NT2/D1 (cell line): Measurements from ENCODE around the gene ABI3BP.

Source experiments
- DNase-seq: peaks from one replicate; pipeline ENCODE4 v3.0.0-alpha.2; 2011; ENCODE audit warnings: low read depth, low spot score
- H3K27me3 ChIP-seq: 2 replicates; pipeline ENCODE4 v1.6.0; 2011; ENCODE audit warnings: mild to moderate bottlenecking; ENCODE audit not compliant: insufficient read length, insufficient read depth
- H3K36me3 ChIP-seq: 2 replicates; pipeline ENCODE4 v1.6.1; 2011; ENCODE audit warnings: mild to moderate bottlenecking, low read length, mixed read lengths; ENCODE audit not compliant: insufficient read depth, insufficient read length
- H3K4me1 ChIP-seq: 2 replicates; pipeline ENCODE4 v1.5.1; 2011; ENCODE audit not compliant: insufficient read depth, insufficient read length
- H3K4me3 ChIP-seq: 2 replicates; pipeline ENCODE4 v1.5.1; 2011; ENCODE audit warnings: low read depth; ENCODE audit not compliant: insufficient read length
- H3K9ac ChIP-seq: 2 replicates; pipeline ENCODE4 v1.6.0; 2011; ENCODE audit warnings: low read depth; ENCODE audit not compliant: insufficient read length
- H3K9me3 ChIP-seq: 2 replicates; pipeline ENCODE4 v1.5.1; 2011; ENCODE audit warnings: mild to moderate bottlenecking, low read length; ENCODE audit not compliant: insufficient read depth
- SUZ12 ChIP-seq: IDR thresholded peaks from 2 replicates; pipeline ENCODE4 v1.6.1; 2011; ENCODE audit not compliant: insufficient read length, insufficient read depth; ENCODE audit errors: extremely low read depth
- YY1 ChIP-seq: IDR thresholded peaks from 2 replicates; pipeline ENCODE4 v1.6.1; 2011; ENCODE audit not compliant: insufficient read length, insufficient read depth
- ZNF274 ChIP-seq: IDR thresholded peaks from 2 replicates; pipeline ENCODE4 v1.6.1; 2011; ENCODE audit warnings: mild to moderate bottlenecking, low read depth, low read length

Gene ABI3BP

GRCh38 chr3:100831629-100832028 is 161.6 kb downstream of the ABI3BP start:
- no peaks in the 10 kb centered on the region for H3K27me3 ChIP-seq
- no peaks in the 10 kb centered on the region for H3K4me1 ChIP-seq
- no peaks in the 10 kb centered on the region for H3K36me3 ChIP-seq
- H3K9ac ChIP-seq, result no peak overlapping the region
- no peaks in the 10 kb centered on the region for H3K9me3 ChIP-seq
- TF ChIP-seq SUZ12, result no peak
- TF ChIP-seq YY1, result no peak
- no peak for TF ChIP-seq ZNF274
- no peak overlapping the region for H3K4me3 ChIP-seq
- DNase-seq, result no peak

GRCh38 chr3:100830931-100831330 is 162.3 kb downstream of the ABI3BP start:
- Histone ChIP-seq H3K27me3 (no peaks in the 10 kb centered on the region), H3K9me3 (no peaks in the 10 kb centered on the region), H3K4me1 (no peaks in the 10 kb centered on the region), H3K9ac (no peak overlapping the region), H3K36me3 (no peaks in the 10 kb centered on the region), H3K4me3 (no peak overlapping the region)
- DNase-seq, result no peak
- TF ChIP-seq ZNF274 (no peak), SUZ12 (no peak), YY1 (no peak)

- Histone ChIP-seq H3K4me1 (no peaks in the 10 kb centered on the region), H3K9me3 (no peaks in the 10 kb centered on the region), H3K9ac (no peak overlapping the region), H3K36me3 (no peaks in the 10 kb centered on the region), H3K4me3 (no peak overlapping the region), H3K27me3 (no peaks in the 10 kb centered on the region)
- no peak for DNase-seq
- TF ChIP-seq SUZ12 (no peak), ZNF274 (no peak), YY1 (no peak)
These were observed 167.6 kb downstream of the ABI3BP start for GRCh38 chr3:100825574-100825973.

GRCh38 chr3:100815583-100815982 is 177.6 kb downstream of the ABI3BP start:
- Histone ChIP-seq H3K9ac (no peak overlapping the region), H3K4me1 (no peaks in the 10 kb centered on the region), H3K9me3 (no peaks in the 10 kb centered on the region), H3K36me3 (no peaks in the 10 kb centered on the region), H3K27me3 (no peaks in the 10 kb centered on the region), H3K4me3 (no peak overlapping the region)
- DNase-seq, result no peak
- TF ChIP-seq YY1 (no peak), ZNF274 (no peak), SUZ12 (no peak)

- Histone ChIP-seq H3K4me3 (no peak overlapping the region), H3K36me3 (no peaks in the 10 kb centered on the region), H3K9me3 (no peaks in the 10 kb centered on the region), H3K27me3 (no peaks in the 10 kb centered on the region), H3K9ac (no peak overlapping the region), H3K4me1 (no peaks in the 10 kb centered on the region)
- TF ChIP-seq SUZ12, result no peak
- DNase-seq, result no peak
These were observed 179.4 kb downstream of the ABI3BP start for GRCh38 chr3:100813828-100814227.

- Histone ChIP-seq H3K4me1 (no peaks in the 10 kb centered on the region), H3K36me3 (no peaks in the 10 kb centered on the region), H3K9me3 (no peaks in the 10 kb centered on the region), H3K9ac (no peak overlapping the region), H3K27me3 (no peaks in the 10 kb centered on the region), H3K4me3 (no peak overlapping the region)
- no peak for TF ChIP-seq SUZ12
- no peak for TF ChIP-seq YY1
- no peak for TF ChIP-seq ZNF274
- no peak for DNase-seq
These were observed 181.3 kb downstream of the ABI3BP start for GRCh38 chr3:100811779-100812507.

- Histone ChIP-seq H3K36me3 (no peaks in the 10 kb centered on the region), H3K4me1 (no peaks in the 10 kb centered on the region), H3K27me3 (no peaks in the 10 kb centered on the region), H3K9me3 (no peaks in the 10 kb centered on the region), H3K9ac (no peak overlapping the region), H3K4me3 (no peak overlapping the region)
- no peak for DNase-seq
- TF ChIP-seq SUZ12 (no peak), YY1 (no peak), ZNF274 (no peak)
These were observed 182.6 kb downstream of the ABI3BP start for GRCh38 chr3:100810671-100811070.
